ENCODE data around the gene CREB3L2. TPM values are rescaled to one million over a fixed set of nuclear protein-coding genes. Genes with fewer than 3 reads are reported as not detected.

CREB3L2 gene
- total and polyA plus RNA-seq, 2 of the 13 experiments (the other 11 are each of a cell fraction or from before 2014, with no cell fraction given): 22.1 to 41.1 TPM

DNA sequence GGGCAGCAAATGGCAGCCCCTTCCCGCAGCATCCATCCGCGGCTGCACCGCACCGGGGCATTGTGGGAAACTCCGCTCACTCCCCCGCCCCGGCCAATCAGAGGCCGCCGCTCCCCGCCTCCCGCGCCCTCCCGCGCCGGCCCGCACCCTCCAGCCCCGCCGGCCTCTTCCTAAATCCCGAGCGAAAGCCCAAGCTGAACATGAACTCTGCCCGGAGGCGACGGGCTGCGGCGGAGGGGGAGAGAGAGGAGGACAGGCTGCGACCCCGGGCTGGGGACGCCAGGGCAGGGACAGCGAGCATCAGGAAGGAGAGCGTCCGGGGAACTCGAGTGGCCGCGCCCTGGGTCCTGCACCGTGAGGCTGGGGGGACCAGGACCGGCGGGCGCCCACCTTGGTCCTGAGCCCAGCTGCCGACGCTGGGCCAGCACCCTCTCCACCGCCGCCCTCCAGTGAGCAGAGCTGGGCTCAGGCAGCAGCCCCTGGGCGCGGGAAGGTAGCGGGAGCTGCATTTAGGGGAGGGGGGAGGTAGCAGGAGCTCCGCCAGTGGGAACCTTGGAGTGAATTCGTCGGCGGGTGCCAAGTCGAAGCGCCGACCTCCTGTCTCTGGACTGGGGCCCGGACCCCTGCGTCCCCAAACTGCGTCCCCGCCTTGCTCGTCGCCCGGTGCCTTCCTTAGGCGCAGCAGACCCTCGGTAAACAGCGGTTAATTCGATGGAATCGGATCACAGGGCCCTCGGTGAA lies 154.9 kb downstream of the CREB3L2 start, which contains the start of gene DGKI (continued):
- TF ChIP-seq KDM2A (CRISPR knock-in tag; IDR thresholded peaks at IDR 0.05; ENCODE audit: borderline replicate concordance, low read depth) (peak; percentile 90), ZNF609 (CRISPR knock-in tag; IDR thresholded peaks at IDR 0.05; ENCODE audit: borderline replicate concordance) (peak; percentile 26; the same call in 1 of the 2 replicates), SMAD1 (CRISPR knock-in tag; IDR thresholded peaks at IDR 0.05; ENCODE audit: borderline replicate concordance, low read depth) (no peak), ZNF143 (CRISPR knock-in tag; IDR thresholded peaks at IDR 0.05) (peak; percentile 81), ATF7-NPFF (CRISPR knock-in tag; IDR thresholded peaks at IDR 0.05; ENCODE audit: low read depth) (0 out of 2 replicates have a peak, but pooled peaks have one; percentile 45), NFKB2 (CRISPR knock-in tag; IDR thresholded peaks at IDR 0.05; ENCODE audit: borderline replicate concordance) (0 out of 2 replicates have a peak, but pooled peaks have one; percentile 18), MTA1 (CRISPR knock-in tag; IDR thresholded peaks at IDR 0.05; ENCODE audit: borderline replicate concordance) (0 out of 2 replicates have a peak, but pooled peaks have one; percentile 32), ZBTB38 (CRISPR knock-in tag; IDR thresholded peaks at IDR 0.05) (peak; percentile 43; the same call in 1 of the 2 replicates), ONECUT2 (CRISPR knock-in tag; IDR thresholded peaks at IDR 0.05) (no peak), RBM22 (optimal IDR thresholded peaks at IDR 0.05; ENCODE audit: low read length) (peak; percentile 21), RBFOX2 (IDR thresholded peaks at IDR 0.05; ENCODE audit: low read depth, low read length) (no peak), FOXO1 (CRISPR knock-in tag; IDR thresholded peaks at IDR 0.05) (no peak), ZC3H4 (CRISPR knock-in tag; IDR thresholded peaks at IDR 0.05; ENCODE audit: borderline replicate concordance) (no peak), GATA4 (IDR thresholded peaks at IDR 0.05; ENCODE audit: borderline replicate concordance, low read depth) (no peak), AGO2 (optimal IDR thresholded peaks at IDR 0.05; ENCODE audit: low read depth, low read length) (peak; percentile 99)
- TF ChIP-seq, protein P1, sequence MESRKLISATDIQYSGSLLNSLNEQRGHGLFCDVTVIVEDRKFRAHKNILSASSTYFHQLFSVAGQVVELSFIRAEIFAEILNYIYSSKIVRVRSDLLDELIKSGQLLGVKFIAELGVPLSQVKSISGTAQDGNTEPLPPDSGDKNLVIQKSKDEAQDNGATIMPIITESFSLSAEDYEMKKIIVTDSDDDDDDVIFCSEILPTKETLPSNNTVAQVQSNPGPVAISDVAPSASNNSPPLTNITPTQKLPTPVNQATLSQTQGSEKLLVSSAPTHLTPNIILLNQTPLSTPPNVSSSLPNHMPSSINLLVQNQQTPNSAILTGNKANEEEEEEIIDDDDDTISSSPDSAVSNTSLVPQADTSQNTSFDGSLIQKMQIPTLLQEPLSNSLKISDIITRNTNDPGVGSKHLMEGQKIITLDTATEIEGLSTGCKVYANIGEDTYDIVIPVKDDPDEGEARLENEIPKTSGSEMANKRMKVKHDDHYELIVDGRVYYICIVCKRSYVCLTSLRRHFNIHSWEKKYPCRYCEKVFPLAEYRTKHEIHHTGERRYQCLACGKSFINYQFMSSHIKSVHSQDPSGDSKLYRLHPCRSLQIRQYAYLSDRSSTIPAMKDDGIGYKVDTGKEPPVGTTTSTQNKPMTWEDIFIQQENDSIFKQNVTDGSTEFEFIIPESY (CRISPR knock-in tag; IDR thresholded peaks at IDR 0.05): peak; percentile 55
